HG02943 (cell line): ENCODE measurements around the gene RASGRP4.
"Not testable (repeated sequence)": the region's sequence is repeated elsewhere in the genome, so short reads cannot be mapped to it uniquely, and the experiment has no call there.

Source experiments
- ATAC-seq: cut with Tn5 transposase; IDR thresholded peaks from one replicate; pipeline ENCODE4 v1.9.1; 2021; ENCODE audit warnings: mild to moderate bottlenecking, low read depth, moderate library complexity; ENCODE audit not compliant: unreplicated experiment

Gene RASGRP4

DNA sequence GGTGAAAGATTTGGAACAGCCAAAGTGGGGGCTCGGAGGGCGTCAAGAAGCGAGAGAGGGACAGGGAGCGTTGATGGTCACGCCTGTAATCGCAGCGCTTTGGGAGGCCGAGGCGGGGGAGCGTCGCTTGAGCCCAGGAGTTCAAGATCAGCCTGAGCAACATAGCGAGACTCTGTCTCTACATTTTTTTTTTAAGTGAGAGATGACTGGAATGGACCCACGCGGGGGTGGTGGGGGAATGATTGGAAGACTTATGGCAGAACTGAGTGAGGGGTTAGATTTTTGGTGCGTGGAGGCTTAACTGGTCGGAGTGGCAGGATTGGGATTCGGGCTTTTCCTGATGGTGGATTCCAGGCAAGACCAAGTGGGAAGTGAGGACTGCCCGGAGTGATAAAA is 50.9 kb downstream of the RASGRP4 start:
- no peak for ATAC-seq

DNA sequence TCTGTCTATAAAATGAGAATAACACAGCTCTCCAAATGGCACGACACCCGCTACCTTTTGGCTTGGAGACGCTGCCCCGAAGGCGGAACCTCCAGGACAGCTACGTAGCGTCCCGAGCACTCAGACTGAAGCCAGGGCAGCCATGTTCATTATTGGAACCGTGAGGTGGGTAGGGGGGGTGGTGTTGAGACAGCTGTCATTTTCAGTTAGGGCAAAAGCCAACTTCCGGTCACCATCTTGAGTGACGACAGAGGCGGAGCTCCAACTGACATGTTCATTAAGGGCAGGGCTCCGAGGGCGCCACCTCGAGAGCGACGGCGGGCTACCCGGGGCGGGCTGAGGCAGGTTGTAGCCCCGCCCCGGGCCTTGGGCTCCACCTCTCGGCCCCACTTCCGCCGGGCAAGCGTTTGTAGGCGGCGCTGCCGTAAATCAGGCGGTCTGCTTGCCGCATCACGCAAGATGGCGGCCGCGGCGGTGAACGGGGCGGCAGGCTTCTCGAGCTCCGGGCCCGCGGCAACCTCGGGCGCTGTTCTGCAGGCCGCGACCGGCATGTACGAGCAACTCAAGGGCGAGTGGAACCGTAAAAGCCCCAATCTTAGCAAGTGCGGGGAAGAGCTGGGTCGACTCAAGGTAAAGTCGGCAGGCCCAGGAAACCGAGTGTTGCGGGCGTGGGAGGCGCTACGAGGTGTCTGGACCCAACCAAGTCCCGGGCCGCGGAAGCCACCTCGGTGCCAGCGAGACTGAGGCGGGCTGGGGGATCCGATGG is 51.5 kb downstream of the RASGRP4 start, which contains the start of gene PSMD8:
TSS of gene PSMD8 (plus strand) at position 240 of the 766 bp plus-strand sequence. CDS start at position 271, 31 bp downstream.
- ATAC-seq = peak; percentile 93

DNA sequence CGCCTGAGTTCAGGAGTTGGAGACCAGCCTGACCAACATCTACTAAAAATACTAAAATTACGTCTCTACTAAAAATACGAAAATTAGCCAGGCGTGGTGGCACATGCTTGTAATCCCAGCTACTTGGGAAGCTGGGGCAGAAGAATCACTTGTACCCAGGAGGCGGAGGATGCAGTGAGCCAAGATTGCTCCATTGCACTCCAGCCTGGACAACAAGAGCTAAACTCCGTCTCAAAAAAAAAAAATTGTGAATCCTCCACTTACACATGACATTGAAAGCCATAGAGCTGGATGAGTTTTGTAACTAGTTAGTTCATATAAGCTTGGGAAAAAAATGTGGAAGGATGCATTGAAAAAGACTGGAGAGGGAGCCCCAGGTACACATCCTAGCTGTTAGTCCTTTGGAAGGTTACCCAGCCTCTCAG is 52.1 kb downstream of the RASGRP4 start:
- ATAC-seq = no peak

DNA sequence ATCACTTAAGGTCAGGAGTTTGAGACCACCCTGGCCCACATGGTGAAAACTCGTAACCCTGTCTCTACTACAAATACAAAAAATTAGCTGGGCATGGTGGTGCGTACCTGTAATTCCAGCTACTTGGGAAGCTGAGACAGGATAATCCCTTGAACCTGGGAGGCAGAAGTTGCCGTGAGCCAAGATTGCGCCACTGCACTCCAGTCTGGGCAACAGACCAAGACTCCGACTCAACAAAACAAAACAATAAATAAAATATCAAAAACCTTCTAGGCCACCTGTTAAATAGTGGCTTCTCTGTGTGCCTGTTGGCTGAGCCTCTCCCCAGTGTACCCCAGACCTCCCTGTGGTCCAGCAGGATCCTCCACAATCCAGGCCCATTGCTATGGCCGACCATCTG is 54.9 kb downstream of the RASGRP4 start:
- ATAC-seq = no peak

DNA sequence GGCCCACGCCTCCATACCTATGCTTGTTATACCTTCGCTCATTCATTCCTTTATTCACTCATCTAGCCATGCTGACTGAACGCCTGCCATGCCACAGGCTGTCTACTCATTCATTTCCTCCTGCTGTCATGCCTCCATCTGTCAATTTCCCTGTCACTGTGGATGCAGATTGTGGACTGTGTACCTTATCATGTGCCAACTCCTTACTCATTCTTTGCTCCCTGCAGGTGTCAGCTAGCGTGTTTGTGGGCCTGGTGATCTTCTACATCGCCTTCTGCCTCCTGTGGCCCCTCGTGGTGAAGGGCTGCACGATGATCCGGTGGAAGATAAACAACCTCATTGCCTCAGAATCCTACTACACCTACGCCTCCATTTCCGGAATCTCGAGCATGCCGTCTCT is 55.7 kb downstream of the RASGRP4 start:
- no peak for ATAC-seq

DNA sequence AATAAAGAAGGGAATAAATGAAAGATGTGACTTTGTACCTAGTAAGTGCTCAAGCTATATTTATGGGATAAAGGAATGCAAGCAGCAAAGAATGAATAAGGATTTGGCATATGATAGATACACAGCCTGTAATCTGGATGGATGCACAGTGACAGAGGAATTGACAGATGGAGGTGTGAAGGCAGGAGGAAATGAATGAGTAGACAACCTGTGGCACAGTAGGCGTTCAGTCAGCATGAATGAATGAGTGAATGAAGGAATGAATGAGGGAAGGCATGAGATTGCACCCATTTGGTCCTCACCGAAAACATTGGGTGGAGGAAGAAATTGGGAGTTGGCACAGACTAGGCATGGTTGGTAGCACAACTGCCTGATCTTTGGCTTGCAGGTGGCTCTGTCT is 56.4 kb downstream of the RASGRP4 start:
- no peak for ATAC-seq

DNA sequence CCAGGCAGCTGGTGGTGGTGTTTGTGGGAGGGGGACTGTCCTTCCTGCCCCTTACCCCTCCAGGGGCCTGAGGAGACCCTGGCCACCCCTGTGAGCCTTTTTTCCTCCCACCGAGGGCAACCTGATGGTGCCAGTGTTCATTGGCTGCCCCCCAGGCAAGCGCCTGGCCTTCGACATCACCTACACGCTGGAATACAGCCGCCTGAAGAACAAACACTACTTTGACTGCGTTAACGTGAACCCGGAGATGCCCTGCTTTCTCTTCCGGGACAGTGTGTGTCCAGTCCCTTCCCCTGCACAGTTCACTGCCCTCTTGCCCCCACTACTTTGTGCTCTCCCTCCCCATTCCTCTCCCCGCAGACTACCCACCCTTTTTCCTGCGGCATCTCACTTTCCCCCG is 59.0 kb downstream of the RASGRP4 start:
- ATAC-seq = no peak

DNA sequence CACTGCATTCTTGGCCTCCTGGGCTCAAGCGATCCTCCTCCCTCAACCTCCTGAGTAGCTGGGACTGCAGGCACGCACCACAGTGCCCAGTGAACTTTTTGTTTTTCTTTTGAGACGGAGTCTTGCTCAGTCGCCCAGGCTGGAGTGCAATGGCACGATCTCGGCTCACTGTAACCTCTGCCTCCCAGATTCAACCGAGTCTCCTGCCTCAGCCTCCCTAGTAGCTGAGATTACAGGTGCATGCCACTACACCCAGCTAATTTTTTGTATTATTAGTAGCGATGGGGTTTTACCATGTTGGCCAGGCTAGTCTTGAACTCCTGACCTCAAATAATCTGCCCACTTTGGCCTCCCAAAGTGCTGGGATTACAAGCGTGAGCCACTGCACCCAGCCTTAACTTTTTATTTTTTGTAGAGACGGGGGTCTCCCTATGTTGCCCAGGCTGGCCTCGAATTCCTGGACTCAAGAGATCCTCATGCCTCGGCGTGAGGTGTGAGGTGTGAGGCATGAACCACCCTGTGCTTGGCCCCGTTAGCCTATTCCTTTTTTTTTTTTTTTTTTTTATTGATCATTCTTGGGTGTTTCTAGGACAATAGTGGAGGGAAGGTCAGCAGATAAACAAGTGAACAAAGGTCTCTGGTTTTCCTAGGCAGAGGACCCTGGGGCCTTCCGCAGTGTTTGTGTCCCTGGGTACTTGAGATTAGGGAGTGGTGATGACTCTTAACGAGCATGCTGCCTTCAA is 62.9 kb downstream of the RASGRP4 start:
- ATAC-seq = not testable (repeated sequence)

DNA sequence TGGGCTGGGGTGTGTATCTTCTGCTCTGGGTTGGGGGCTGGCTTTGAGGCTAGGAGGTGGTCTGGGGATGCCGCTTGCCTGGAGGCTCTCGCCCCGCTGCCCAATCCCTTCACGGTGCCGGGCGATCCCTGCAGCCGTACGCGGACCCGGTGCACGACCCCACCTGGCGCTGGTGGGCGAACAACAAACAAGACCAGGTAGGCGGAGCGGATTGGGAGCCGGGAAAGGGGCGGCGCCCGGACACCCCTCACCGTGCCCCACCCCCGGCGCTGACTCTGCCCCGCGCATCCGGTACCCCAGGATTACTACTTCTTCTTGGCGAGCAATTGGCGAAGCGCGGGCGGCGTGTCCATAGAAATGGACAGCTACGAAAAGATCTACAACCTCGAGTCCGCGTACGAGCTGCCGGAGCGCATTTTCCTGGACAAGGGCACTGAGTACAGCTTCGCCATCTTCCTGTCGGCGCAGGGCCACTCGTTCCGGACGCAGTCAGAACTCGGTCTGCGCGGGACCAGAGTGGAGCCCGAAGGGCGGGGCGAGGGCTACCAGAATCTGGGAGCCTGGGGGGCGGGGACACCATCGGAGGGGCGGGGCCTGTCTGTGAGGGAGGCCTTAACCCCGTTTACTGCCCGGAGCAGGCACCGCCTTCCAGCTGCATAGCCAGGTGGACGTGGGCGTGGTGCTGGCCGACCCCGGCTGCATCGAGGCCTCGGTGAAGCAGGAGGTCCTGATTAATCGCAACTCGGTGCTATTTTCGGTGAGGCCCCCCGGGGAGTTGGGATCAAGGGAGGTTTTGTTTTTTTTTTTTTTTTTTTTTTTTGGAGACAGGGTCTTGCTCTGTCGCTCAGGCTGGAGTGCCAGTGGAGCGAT is 63.7 kb downstream of the RASGRP4 start:
- ATAC-seq = no peak

DNA sequence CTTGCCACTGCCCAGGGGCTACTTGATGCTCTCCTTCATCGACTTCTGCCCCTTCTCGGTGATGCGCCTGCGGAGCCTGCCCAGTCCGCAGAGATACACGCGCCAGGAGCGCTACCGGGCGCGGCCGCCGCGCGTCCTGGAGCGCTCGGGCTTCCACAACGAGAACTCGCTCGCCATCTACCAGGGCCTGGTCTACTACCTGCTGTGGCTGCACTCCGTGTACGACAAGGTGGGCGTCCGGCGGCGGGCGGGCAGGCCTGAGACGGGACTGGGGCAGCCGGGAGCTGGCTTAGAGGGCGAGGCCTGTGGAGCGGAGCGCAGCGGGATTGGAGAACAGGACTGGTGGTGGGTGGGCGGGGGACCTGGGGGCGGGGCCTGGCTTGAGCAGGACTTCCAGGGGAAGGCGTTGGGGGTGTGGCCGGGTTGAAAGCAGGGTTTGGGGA is 64.4 kb downstream of the RASGRP4 start:
- no peak for ATAC-seq

DNA sequence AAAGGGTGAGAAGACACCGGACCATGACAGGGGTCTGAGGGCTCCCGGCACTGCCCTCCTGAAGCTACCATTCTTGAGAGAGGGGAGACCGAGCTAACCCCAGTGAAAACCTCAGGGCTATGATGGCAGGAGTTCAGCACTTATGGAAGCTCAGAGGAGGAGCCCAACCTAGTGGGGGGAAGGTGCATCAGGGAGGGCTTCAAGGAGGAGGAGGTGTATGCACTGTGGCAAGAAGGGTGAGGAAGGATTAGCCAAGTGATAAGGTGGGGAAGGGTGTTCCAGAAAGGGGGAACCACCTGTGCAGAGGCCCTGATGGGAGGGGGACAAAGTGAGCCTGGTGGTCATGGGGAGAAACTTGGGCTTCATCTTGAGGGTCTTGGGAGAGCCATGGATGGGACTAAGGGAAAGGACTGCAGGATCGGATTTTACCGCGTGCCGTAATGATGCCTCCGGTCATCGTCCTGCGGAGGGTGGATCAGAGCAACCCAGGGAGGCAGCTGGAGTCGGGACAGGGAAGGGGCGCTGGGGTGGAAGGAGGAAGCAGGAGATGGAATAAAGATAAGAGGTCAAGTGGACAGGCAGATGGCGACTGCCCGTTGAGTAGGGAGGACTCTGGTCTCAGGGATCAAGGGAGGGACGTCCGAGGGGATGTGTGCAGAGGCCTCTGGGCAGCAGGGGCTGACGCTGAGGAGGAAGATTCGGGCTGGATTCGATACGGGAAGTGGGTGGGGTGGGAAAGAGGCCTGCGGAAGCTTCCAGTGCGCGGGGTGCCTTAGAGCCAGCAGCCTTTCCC is 65.0 kb downstream of the RASGRP4 start:
- no peak for ATAC-seq

DNA sequence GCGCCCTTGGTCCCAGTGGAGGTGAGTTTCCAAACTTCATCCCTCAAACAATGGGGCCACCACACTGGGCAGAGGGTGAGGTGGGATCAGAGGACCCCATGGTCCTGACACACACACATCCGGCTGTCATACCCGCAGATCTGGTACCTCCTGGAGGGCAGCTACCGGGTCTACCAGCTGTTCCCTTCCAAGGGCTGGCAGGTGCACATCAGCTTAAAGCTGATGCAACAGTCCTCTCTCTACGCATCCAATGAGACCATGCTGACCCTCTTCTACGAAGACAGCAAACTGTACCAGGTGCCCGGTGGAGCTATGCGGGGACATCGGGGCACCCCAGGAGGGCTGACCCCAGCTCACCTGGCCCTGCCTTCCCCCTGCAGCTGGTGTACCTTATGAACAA is 65.7 kb downstream of the RASGRP4 start:
- ATAC-seq = no peak

DNA sequence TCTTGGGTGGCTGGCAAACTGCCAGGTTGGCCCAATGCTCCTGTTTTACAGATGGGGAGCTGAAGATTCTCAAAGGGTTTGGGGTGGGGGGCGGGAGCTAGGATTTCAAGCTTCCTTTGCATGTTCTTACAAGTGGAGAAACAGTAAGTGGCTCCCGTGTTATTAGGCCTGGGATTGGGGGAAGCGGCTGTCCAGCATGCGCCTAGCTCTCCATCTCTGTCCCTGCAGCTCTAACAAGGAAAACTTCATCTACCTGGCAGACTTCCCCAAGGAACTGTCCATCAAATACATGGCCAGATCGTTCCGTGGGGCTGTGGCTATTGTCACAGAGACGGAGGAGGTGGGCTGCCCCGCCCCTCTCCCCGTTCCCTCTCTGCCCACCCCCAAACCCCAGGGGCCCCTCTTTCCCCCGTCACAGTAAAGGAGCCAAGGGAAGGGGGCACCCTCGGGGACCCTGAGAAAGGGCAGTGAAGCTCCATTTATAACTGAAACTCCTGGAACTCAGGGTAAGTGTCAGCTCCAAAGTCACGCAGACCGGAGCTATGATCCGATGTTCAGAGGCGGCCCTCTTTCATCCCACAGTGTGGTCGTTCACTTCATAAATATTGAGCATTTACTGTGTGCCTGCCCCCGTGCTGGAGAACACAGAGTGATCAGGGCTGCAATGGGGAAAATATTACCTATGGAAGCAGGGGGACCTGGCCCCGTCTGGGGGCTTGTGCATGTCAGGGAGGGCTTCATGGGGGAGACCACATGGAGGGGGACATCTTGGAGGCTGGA is 66.6 kb downstream of the RASGRP4 start:
- ATAC-seq = no peak
